Stimulated activated CD8-positive, alpha-beta memory T cell treated with anti-CD3 and anti-CD28 coated beads, Interleukin-4, amount 100 ng/mL, for 1 hour (primary cell): Measurements from ENCODE around the gene PKIG.

ENCODE experiments used
- DNase-seq, 2 donors: peaks; one replicate each; pipeline ENCODE4 v3.0.0-alpha.2; 2020; ENCODE audit warnings: low read depth in 2 of 2, low spot score in 1 of 2

PKIG gene

DNA sequence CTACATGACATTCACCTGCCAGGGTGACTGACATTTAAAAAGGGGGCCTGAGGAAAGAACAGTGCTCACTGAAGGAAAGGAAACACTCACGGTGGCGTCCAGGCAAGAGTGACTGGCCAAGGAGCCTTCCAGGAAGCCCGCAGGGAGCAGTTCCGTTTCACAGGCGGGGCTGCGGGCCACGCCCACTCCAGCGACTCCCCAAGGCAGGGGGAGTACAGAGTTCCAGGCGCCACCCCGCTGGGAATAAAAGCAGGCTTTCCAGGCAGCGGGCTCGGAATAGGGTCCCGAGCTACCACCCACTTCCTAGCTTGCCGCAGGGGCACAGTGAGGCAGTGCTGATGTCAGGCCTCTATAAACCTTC lies 34.2 kb downstream of the PKIG start:
- DNase-seq: no peak

DNA sequence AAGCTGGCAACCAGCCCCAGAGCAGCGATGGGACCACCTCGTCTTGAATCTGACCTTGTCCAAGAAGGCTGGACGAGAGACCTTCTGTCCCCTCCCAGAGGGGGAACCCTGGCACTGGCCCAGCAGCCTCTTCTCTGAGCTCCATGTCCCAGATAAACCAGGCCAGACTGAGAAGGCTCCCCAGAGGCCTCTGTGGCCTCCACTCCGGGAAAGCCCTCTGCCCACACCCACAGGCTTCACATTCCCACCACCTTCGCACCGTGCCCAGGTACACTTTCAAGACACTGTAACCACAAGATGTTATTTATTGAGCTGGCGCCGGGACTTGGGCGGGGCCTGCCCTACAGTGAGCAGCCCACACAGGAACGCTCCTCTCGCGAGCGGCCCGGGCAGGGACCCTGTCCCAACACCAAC lies 35.9 kb downstream of the PKIG start:
- no peak for DNase-seq

- no peak for DNase-seq
These were observed 36.9 kb downstream of the PKIG start for GRCh38 chr20:44619294-44619693.

DNA sequence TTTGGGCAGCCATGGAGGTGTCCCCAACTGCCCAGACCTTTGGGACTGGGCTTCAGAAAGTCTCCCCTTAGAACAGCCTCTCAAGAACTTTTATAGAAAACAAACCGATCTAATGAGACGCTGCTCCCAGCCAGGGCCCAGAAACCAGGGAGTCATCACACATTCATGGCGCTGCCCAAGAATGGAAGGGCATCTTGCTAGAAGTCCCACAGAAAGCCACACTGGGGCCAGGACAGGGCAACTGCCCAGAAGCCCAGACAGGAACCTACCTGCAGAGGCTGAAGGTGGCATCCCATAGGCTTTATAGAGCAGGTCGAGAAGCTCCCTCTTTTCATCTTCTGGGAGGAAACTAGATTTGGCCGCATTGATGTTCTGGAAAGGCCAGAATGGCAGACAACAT lies 37.7 kb downstream of the PKIG start:
- DNase-seq: no peak

DNA sequence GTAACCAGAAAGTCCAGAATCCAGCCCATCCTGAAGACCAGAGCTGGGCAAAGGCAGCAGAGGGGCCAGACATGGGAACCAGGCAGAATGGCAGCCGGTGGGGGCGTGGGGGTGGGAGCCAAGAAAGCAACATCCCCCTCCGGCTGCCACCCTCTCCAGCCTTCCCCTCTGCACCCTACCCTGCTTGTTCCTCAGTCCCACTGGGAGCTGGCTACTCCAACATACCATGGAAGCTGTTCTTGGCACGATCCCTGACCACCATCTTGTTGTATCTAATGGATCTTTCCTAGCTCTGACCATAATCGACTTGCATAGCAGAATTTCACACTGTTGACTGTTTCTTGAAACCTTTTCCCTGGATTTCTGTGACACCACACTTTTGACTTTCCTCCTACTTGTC lies 38.9 kb downstream of the PKIG start:
- DNase-seq: no peak

DNA sequence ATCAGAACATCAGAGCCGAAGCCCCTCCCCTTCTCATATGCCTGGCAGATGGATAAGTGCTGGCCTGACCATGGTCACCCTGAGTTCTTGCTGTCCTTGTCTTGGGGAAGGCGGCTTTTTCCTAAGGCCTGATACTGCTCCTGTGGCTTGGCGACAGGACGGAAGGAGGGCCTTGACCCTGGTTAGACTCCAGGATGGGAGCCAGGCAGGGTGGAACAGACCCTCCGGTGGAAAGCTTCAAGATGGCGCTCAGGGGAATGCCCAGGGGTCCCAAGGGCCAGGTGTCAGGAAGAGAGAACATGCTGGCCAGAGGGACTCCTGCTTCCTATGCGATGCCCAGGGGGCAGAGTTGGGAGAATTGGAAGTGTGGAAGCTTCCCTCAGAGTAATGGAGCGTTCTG lies 39.6 kb downstream of the PKIG start:
- no peak for DNase-seq

- no peak for DNase-seq
These were observed 40.3 kb downstream of the PKIG start for GRCh38 chr20:44622501-44623270.

DNA sequence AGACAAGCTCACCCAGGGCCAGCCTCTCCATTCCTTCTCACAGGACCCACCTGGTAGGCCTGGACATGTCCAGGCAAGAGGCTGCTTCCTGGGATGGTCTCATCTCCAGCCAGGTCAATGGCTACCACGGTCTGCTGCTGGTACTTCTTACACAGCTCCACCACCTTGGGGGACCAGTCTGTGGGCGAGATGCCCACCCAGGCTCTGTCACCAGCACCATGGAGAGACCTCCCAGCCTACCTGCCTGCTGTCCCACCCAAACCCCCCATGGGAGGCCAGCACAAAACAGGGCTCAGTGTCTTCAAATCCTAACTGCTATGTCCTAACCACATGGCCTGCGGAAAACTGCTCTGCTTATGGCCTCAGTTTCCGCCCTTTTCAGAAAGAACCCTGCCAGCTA lies 41.8 kb downstream of the PKIG start:
- no peak for DNase-seq

DNA sequence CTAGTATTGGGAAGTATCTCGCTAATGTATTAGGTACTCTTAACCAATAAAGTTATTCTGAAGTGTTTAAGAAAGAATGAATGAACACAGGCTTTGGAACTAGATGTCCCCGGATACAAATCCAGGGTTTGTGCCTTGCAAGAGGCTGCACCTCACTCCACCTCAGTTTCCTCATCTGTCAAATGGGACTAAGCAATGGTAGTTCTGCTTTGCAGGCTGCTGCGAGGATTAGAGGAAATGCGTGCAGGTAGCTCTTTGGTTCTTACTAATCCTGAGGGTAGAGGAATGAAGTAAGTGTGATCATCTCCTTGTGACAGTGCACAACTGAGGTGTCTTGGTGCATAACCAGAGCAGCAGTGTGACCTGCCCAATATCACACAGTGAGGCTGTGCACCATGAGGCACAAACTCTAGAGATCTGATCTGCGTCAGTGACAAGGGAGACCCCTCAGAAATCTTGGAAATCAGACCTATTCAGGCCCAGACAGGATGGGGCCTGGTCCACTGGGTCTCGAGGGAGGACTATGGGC lies 42.4 kb downstream of the PKIG start:
- DNase-seq: no peak

GRCh38 chr20:44625361-44625760 lies 43.0 kb downstream of the PKIG start:
- DNase-seq: no peak

- no peak for DNase-seq
These were observed 43.9 kb downstream of the PKIG start for GRCh38 chr20:44626278-44626677.

- DNase-seq: no peak
These were observed 45.1 kb downstream of the PKIG start for GRCh38 chr20:44627364-44628010.

- no peak for DNase-seq
These were observed 46.6 kb downstream of the PKIG start for GRCh38 chr20:44629017-44629385.

GRCh38 chr20:44629542-44629941 lies 47.2 kb downstream of the PKIG start:
- no peak for DNase-seq

DNA sequence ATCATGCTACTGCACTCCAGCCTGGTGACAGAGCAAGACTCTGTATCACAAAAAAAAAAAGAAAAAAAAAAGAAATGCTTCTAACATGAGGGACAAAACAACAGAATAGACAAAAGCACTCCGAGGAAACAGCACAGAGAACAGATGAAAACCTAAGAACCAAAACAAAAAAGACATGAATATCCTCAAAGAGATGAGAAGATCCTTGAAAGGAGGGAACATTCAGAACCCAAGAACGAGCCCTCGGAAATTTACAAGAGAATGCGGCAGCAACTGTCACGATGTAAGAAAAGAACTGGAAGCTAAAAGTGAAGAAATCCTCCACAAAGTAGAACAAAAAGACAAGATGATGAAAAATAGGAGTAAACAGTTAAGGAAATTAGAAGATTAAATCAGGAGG lies 47.9 kb downstream of the PKIG start:
- DNase-seq: no peak

GRCh38 chr20:44632103-44632752 lies 49.8 kb downstream of the PKIG start:
- DNase-seq: no peak

DNA sequence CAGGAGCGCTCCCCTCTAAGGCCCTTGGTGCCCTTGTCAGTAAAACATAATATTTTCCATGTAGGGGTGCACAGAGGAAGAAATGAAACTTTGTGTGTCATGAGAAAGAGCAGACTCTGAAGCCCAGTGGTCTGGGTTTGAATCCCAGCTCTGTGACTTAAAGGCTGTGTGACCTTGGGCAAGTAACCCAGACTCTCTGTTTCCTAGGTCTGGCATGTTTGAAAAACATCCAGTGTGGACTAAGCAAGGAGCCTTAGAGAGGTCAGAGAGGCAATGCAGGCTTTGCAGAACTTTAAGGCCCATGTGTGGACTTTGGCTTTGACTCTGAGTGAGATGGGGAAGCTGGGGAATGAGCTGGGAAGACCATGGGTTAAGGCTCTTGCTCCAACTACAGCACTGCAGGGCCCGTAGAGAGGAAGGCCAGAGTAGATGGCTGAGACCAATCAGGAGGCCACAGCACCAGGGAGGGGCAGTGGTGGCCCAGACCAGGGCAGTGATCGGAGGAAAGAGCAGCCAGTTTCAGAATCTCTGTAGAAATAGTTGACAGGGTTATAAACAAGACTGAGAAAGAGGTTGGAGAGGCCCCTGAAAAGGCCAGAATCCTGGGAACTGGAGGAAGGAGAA lies 50.9 kb downstream of the PKIG start:
- DNase-seq: no peak

DNA sequence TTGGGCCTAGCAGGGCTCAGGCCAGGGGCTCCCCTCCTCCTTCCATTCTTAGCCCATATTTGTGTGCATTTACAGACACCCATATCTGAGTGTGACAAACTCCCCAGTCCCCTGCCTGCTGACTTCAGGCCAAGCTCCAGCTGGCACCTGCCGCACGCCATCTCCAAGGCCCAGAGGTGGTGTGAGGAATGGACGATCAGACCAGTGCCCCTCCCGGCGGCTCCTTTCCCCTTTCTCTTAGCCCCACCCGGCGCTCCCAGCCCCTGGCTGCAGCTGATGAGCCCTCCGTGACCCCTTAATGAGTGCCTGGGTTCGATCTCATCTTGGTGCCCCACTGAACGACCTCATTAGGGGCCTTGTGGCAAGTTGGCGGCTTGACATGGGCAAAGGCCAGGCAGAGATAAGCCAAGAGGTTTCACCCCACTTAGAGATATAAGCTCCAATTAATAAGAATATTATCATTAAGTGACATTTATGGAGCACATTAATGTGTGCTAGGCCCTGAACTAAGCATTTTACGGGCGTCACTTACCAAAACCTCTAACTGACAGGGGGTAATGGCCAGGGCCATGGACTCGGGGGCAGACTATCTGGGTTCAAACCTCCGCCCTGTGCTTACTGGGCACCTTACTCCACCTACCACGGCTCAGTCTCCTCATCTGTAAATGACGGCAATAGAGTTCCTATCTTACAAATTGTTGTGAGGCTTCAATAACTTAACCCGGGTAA lies 51.7 kb downstream of the PKIG start:
- DNase-seq: no peak

DNA sequence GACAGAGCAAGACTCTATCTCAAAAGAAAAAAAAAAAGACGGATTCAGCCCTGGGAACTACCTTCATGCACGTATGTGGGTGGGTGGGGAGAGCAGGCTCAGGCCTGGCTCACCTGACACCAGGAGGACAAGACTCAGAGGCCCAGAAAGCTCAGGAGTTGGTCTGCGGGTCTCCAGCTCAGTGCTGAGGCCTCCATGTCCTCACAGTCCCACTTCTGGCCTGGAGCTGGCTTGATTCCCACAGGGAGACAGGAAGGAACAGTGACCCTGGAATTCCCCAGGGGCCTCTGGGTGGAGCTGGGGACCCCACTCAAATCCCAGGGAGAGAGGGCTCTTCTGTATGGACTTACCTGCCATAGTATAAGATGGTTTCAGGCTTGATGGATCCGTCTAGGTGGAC lies 53.5 kb downstream of the PKIG start:
- no peak for DNase-seq

GRCh38 chr20:44637042-44637441 lies 54.7 kb downstream of the PKIG start:
- DNase-seq: no peak
